SW480 (cell line): Measurements from ENCODE around the gene IGSF6.

ENCODE experiments used
- DNase-seq: peaks from one replicate; pipeline ENCODE4 v3.0.0-alpha.2; 2016; ENCODE audit warnings: low spot score

Gene IGSF6

GRCh38 chr16:21599122-21600030 lies 53.0 kb downstream of the IGSF6 start, which contains the start of gene METTL9:
TSS of gene METTL9 (plus strand) at chr16:21599577. CDS start at chr16:21599734, 157 bp downstream.
- peak; percentile 91 for DNase-seq

DNA sequence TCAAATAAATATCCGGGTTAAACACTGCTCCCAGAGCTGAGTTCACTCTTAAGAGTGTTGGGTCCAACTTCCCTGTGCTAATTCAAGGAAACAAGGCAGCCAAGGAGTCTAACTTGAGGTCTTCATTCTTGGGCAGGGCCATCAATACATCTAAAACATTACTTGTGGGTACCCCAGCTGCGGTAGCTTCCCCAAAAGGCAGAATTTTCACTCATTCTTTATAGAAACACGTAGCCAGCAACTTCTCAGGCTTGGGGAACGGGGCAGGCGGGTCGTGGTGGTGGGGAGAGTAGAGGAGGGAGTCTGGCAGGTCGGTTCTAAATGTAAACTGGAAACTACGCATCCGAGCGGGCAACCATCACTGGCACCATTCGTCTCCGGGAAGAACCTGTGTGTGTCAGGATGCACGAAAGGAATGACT lies 53.7 kb downstream of the IGSF6 start:
- no peak for DNase-seq

DNA sequence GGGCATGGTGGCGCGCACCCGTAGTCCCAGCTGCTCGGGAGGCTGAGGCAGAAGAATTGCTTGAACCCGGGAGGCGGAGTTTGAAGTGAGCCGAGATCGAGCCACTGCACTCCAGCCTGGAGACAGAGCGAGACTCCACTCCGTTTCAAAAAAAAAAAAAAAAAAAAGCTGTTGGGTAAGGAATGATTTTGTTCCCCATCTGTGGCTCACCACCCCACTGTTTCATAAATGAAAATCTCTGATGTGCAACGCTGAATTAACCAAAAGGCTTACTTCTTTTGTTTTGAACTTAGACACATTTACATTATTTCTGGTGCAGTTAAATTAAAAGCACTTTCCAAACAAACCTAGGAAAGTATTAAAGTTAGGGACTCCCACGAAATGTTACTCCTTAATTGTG lies 54.2 kb downstream of the IGSF6 start:
- no peak for DNase-seq

DNA sequence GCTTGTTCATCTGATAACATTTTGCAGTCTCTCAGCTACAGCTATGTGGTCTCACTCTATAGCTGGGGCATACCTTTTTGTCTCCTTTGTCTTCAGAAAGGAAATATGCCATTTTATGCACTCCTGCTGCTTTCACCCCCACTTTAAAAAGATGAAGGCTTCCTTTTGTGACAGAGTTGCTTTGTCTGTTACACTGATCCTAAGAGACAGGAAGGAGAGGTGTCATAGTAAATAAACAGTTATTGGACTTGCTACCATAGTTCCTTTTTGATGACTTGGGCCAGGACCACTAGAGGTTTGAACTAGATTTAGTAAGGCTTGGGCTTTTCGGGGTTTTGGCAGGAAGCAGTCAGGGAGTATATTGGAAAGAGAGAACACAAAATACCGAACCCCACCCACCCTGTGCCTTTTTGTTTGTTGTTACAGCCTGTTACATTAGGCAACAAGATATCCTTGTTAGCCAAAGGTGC lies 54.8 kb downstream of the IGSF6 start:
- no peak for DNase-seq

- no peak for DNase-seq
Observed at GRCh38 chr16:21593530-21594289, 58.7 kb downstream of the IGSF6 start.

- no peak for DNase-seq
Observed at GRCh38 chr16:21592191-21592590, 60.2 kb downstream of the IGSF6 start.

DNA sequence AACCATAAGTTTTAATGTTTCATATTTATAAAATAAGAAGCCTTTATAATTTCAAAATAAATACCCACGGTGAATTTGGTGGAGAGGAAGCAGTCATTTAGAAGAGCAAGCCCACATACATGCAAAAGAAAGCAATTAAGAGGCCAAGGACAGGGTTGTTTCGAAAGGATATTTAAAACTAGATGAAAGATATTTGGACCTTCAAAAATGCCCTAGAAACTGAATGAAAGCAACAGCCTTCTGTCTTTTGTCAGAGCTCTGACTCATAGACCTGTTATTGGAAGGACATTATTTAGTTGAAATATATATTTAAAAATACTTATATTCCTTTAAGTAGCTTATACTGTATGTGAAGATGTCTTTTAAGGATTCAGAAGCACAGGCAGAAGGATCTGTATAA lies 61.6 kb downstream of the IGSF6 start:
- no peak for DNase-seq

GRCh38 chr16:21590287-21590686 lies 62.1 kb downstream of the IGSF6 start:
- DNase-seq = no peak

GRCh38 chr16:21589551-21589950 lies 62.9 kb downstream of the IGSF6 start:
- no peak for DNase-seq
